OCI-LY7 (cell line): ENCODE data around the gene GTF3C4. TPM values are rescaled to one million over a fixed set of nuclear protein-coding genes. Genes with fewer than 3 reads are reported as not detected.

Experiments used
- BruUV-seq: library from RNA; stranded (reverse); fragments of 400-500 nt; replicated peaks from 2 replicates; lab custom pipeline; 2021; lab: Mats Ljungman, UMichigan
- CTCF ChIA-PET: fragments of 300-600 bp; sonication (Branson Sonifier 250); formaldehyde crosslinking; loops from one replicate; lab custom pipeline; 2022; ENCODE audit warnings: antibody characterized with exemption; ENCODE audit not compliant: unreplicated experiment; lab: Charles Lee
- POLR2A ChIA-PET: fragments of 300-600 bp; sonication (Branson Sonifier 250); formaldehyde crosslinking; loops from one replicate; lab custom pipeline; 2022; ENCODE audit warnings: antibody characterized with exemption; lab: Charles Lee
- DNase-seq: peaks from one replicate; pipeline ENCODE4 v3.0.0-alpha.2; 2015; ENCODE audit warnings: low spot score
- H2AFZ ChIP-seq: fragments of 200-600 bp; sonication (generic), shearing (Covaris generic); 2 replicates; pipeline ENCODE4 v1.6.1; 2014; ENCODE audit warnings: mild to moderate bottlenecking, antibody characterized with exemption, low read length, moderate library complexity
- H3K27ac ChIP-seq: fragments of 200-600 bp; sonication (generic); 2 replicates; pipeline ENCODE4 v1.5.1; 2014; ENCODE audit warnings: mixed run types, low read depth, mild to moderate bottlenecking, moderate library complexity, low read length, inconsistent platforms; ENCODE audit not compliant: poor library complexity, severe bottlenecking
- H3K36me3 ChIP-seq: fragments of 200-600 bp; sonication (generic); 2 replicates; pipeline ENCODE4 v1.6.1; 2014; ENCODE audit warnings: mild to moderate bottlenecking, antibody characterized with exemption, low read length, moderate library complexity, mixed read lengths; ENCODE audit not compliant: insufficient read depth
- H3K4me1 ChIP-seq: fragments of 200-600 bp; sonication (generic); 2 replicates; pipeline ENCODE4 v1.5.1; 2014; ENCODE audit warnings: mild to moderate bottlenecking, low read length; ENCODE audit not compliant: insufficient read depth, poor library complexity, severe bottlenecking
- H3K4me2 ChIP-seq: fragments of 200-600 bp; sonication (generic); 2 replicates; pipeline ENCODE4 v1.6.1; 2014; ENCODE audit warnings: mild to moderate bottlenecking, low read length
- H3K4me3 ChIP-seq: fragments of 200-600 bp; sonication (generic); 2 replicates; pipeline ENCODE4 v1.5.1; 2014; ENCODE audit warnings: mild to moderate bottlenecking, low read depth, low read length; ENCODE audit not compliant: poor library complexity, severe bottlenecking
- H3K79me2 ChIP-seq: fragments of 200-600 bp; sonication (generic); 2 replicates; pipeline ENCODE4 v1.6.1; 2016; ENCODE audit warnings: low read depth, mild to moderate bottlenecking, low read length, moderate library complexity, mixed read lengths; ENCODE audit not compliant: insufficient read depth
- H3K9me2 ChIP-seq: fragments of 200-600 bp; sonication (generic); 2 replicates; pipeline ENCODE4 v1.6.1; 2016; ENCODE audit warnings: mild to moderate bottlenecking, low read length, mixed read lengths; ENCODE audit not compliant: insufficient read depth
- H3K9me3 ChIP-seq: fragments of 200-600 bp; sonication (generic); 2 replicates; pipeline ENCODE4 v1.6.1; 2014; ENCODE audit warnings: mild to moderate bottlenecking, mixed run types, low read length, mixed read lengths
- H4K20me1 ChIP-seq: fragments of 200-600 bp; sonication (generic); 2 replicates; pipeline ENCODE4 v1.6.1; 2014; ENCODE audit warnings: mild to moderate bottlenecking, antibody characterized with exemption, low read length, moderate library complexity, mixed read lengths; ENCODE audit not compliant: insufficient read depth
- CTCF ChIP-seq: fragments of 200-600 bp; sonication (generic); conservative IDR thresholded peaks from 2 replicates; pipeline ENCODE4 v1.5.1; 2014; ENCODE audit warnings: mild to moderate bottlenecking, antibody characterized with exemption, low read length, moderate library complexity, mixed read lengths
- EZH2phosphoT487 ChIP-seq: fragments of 200-600 bp; sonication (generic); IDR thresholded peaks from 2 replicates; pipeline ENCODE4 v1.6.1; 2018; ENCODE audit warnings: low read depth, borderline replicate concordance, mild to moderate bottlenecking, mixed run types, antibody characterized with exemption, low read length, moderate library complexity, mixed read lengths
- intact Hi-C: fragments of 100-400 bp; cut with micrococcal nuclease; formaldehyde crosslinking; loops from one replicate; pipeline ENCODE4 v1.10.0; 2022; ENCODE audit not compliant: unreplicated experiment
- total RNA-seq, 2 experiments: library from RNA; depleted of rRNA in 1 of 2; stranded (reverse); fragments of >200 nt in 1 of 2; shearing (Covaris generic) in 1 of 2; gene quantifications; 2 replicates each; pipeline ENCODE4 v1.2.3, GENCODE V29; 2014 to 2022

The GTF3C4 gene
- total RNA-seq, 2 experiments from 2014 or later: 15.7 to 19.0 TPM

DNA sequence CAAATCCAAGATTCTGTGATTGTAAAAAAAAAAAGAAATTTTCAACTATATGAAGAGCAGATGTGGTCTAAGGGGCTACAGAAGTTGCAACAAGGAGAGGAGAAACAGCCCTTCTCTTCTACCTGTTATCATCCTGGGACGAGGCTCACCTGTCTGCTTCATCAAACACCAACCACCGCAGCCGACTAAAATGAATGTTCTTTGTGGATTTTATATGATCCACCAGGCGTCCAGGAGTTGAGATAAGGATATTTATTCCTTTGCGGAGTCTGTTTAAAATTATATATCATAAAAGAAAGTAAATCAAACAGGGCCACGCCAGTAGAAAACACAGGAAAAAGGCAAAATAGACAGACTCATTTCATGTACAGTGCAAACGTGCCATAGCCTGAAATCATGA is 22.0 kb upstream of the GTF3C4 start:
- POLR2A ChIA-PET: no interaction called here
- peaks cover 96% of the 10 kb centered on the region for H3K36me3 ChIP-seq
- intact Hi-C loops: no loop called here
- CTCF ChIA-PET: no interaction called here
- no peaks in the 10 kb centered on the region for H3K9me2 ChIP-seq
- no peak overlapping the region for H3K4me2 ChIP-seq
- H3K79me2 ChIP-seq: no peaks in the 10 kb centered on the region
- no peaks in the 10 kb centered on the region for H3K9me3 ChIP-seq
- TF ChIP-seq CTCF (no peak), EZH2phosphoT487 (no peak)
- no peak for DNase-seq
- no peaks in the 10 kb centered on the region for H4K20me1 ChIP-seq
- H3K27ac ChIP-seq: no peak overlapping the region
- no peak overlapping the region for H3K4me3 ChIP-seq
- H3K4me1 ChIP-seq: no peaks in the 10 kb centered on the region
- H2AFZ ChIP-seq: no peak overlapping the region
- BruUV-seq: no TSS peak

DNA sequence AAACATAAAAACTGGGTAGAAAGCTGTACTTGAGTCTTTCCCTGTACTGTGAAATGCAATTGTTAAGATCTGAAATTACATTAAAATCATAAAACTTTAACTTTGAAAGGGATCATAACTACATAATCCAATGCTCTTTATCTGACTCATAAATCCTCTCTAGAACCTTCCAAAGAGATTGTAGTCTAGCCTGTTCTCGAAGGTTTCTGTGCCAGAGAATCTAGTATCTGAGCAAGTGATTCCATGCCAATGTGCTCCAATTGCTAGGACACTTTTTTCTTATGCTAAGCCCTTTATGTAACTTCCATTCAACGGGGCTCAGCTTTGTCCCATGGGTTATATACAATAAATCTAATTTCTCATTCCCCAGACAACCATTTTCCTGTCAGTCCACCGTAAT is 21.6 kb upstream of the GTF3C4 start:
- Histone ChIP-seq H3K36me3 (peaks cover 96% of the 10 kb centered on the region), H3K4me1 (no peaks in the 10 kb centered on the region), H3K4me2 (no peak overlapping the region), H3K9me2 (no peaks in the 10 kb centered on the region), H4K20me1 (no peaks in the 10 kb centered on the region), H3K79me2 (no peaks in the 10 kb centered on the region), H3K9me3 (no peaks in the 10 kb centered on the region), H3K27ac (no peak overlapping the region), H3K4me3 (no peak overlapping the region), H2AFZ (no peak overlapping the region)
- DNase-seq: no peak
- no TSS peak for BruUV-seq
- POLR2A ChIA-PET: interaction anchor here (0.6 kb wide), 1 partner anchor 12 kb away, joined by 4 read pairs; no protein-coding TSS in a partner anchor
- CTCF ChIA-PET: no interaction called here
- intact Hi-C loops: no loop called here
- TF ChIP-seq CTCF: no peak
- TF ChIP-seq EZH2phosphoT487: no peak

DNA sequence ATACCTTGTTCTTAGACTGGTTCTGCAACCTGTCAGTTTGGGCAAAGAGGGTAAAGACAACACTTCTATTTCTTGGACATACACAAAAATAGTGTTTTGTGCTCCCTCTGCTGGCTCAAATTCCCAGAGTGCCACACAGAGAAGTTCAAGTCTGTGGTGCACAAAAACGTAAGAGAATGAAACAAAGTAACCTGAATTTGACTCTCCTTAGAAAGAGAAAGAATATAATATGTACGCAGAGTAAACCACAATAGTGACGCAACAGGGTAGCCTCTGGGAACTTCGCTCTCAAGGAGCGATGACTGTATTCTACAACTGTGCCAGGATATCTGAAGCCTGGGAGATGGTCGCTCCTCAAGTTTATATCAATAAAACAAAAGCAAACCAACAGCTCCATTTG is 19.0 kb upstream of the GTF3C4 start:
- no peaks in the 10 kb centered on the region for H3K9me3 ChIP-seq
- no peaks in the 10 kb centered on the region for H3K4me1 ChIP-seq
- TF ChIP-seq EZH2phosphoT487: no peak
- TF ChIP-seq CTCF: peak; percentile 69
- H2AFZ ChIP-seq: no peak overlapping the region
- H3K27ac ChIP-seq: no peak overlapping the region
- POLR2A ChIA-PET: interaction anchor here (0.6 to 1.2 kb wide), 2 partner anchors 15 to 1494 kb away, joined by 3 to 6 read pairs; no protein-coding TSS in a partner anchor
- intact Hi-C loops: no loop called here
- H3K4me2 ChIP-seq: no peak overlapping the region
- H3K9me2 ChIP-seq: no peaks in the 10 kb centered on the region
- peak; percentile 16 for DNase-seq
- no peaks in the 10 kb centered on the region for H3K79me2 ChIP-seq
- BruUV-seq: no TSS peak
- CTCF ChIA-PET: no interaction called here
- no peak overlapping the region for H3K4me3 ChIP-seq
- H4K20me1 ChIP-seq: no peaks in the 10 kb centered on the region
- H3K36me3 ChIP-seq: peaks cover 93% of the 10 kb centered on the region
